GM18505 (cell line): ENCODE data around the gene RUFY1.
"Not testable (repeated sequence)": the region's sequence is repeated elsewhere in the genome, so short reads cannot be mapped to it uniquely, and the experiment has no call there.

ENCODE experiments used
- ATAC-seq: cut with Tn5 transposase; IDR thresholded peaks from one replicate; pipeline ENCODE4 v1.9.1; 2021; ENCODE audit not compliant: unreplicated experiment
- POLR2A ChIP-seq: IDR thresholded peaks from 4 replicates; pipeline ENCODE4 v1.6.1; 2011; ENCODE audit warnings: borderline replicate concordance; ENCODE audit not compliant: insufficient read depth, insufficient read length; ENCODE audit errors: extremely low read depth

Gene RUFY1

GRCh38 chr5:179526978-179527377, 23.4 kb upstream of the RUFY1 start:
- ATAC-seq, result no peak
- TF ChIP-seq POLR2A, result no peak

- peak; percentile 82 for ATAC-seq
These were observed 20.0 kb upstream of the RUFY1 start for GRCh38 chr5:179530069-179530998.

DNA sequence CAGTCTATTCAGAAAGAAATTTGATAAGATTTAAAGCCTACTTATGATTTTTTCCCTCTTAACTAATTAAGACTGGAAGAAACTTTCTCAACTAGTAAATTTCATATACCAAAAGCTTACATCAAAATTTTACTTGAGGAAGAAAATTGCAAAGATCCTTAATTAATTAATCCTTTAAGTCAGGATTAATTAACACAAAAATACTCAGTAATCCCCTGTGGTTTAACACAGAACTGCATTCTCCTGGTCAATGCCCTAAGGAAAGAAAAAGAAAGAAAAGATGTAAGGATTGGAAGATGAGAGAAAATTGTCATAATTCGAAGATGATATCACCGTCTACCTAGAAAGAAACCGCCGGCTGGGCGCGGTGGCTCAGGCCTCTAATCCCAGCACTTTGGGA, 17.3 kb upstream of the RUFY1 start:
- no peak for ATAC-seq
- TF ChIP-seq POLR2A, result no peak

More at GRCh38 chr5:179530069-179530998, 20.0 kb upstream of the RUFY1 start:
- TF ChIP-seq POLR2A, result peak; percentile 66

GRCh38 chr5:179533907-179534306, 16.4 kb upstream of the RUFY1 start:
- TF ChIP-seq POLR2A, result no peak
- no peak for ATAC-seq

DNA sequence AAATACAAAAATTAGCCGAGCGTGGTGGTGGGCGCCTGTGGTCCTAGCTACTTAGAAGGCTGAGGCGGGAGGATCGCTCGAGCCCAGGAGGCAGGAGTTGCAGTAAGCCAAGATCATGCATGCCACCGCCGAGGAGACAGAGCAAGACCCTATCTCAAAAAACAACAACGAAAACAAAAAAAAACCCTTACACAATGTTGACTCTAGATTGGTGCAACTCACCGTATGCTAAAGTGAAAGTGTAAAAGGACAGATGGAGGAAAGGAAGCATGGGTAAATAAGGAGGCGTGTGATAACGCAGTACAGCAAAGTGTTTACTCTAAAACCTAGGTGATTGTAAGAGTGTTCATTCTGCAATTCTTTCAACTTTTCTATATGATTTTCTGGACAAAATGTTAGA, 15.9 kb upstream of the RUFY1 start:
- ATAC-seq, result no peak
- no peak for TF ChIP-seq POLR2A

DNA sequence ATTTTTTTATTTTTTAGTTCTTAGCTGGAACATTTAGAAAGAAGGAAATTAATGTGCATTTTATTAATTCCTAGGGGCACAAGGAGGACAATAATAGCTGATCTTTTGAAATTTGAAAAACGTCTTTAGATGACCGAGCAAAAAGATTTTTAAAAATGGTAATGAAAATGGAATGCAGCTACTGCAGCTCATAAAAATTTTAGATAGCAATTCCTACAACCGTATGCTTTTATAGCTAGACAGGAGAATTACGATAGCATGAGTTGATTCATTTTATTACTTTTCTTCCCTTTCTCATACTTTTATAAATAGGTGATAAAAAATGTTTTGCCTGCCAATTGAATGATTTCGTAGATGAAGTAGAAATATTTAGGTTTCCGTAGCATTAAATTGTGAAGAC, 13.7 kb upstream of the RUFY1 start:
- ATAC-seq, result no peak
- TF ChIP-seq POLR2A, result no peak

DNA sequence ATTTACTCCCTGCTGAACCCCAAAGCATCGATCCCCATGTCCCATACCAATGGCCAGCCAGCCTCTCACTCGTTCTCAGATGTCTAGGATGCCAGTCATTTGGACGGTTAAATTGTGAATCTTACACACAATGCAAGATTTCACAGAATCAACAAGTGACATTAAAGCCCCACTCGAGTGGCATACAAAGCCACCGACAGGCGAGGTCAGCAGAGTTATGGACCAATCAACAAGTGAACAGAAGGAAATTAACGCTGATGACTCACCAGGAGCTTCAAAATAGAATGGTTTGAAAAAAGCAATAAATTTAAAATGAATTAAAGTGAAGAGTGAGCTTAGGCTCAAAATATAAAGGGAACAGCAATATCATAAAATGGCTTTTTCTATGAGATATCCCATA, 8.2 kb upstream of the RUFY1 start:
- TF ChIP-seq POLR2A, result no peak
- ATAC-seq, result no peak

DNA sequence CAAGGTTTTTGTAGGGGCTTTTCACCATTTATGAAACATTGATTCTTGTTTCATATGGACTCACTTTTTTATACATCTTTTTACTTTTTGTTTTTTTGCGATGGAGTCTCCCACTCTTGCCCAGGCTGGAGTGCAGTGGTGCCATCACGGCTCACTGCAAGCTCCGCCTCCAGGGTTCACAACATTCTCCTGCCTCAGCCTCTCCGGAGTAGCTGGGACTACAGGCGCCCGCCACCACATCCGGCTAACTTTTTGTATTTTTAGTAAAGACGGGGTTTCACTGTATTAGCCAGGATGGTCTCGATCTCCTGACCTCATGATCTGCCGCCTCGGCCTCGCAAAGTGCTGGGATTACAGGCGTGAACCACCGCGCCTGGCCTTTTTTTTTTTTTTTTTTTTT, 7.1 kb upstream of the RUFY1 start:
- not testable (repeated sequence) for ATAC-seq

- ATAC-seq, result no peak
- TF ChIP-seq POLR2A, result no peak
These were observed 2.7 kb downstream of the RUFY1 start for GRCh38 chr5:179553006-179553405.

GRCh38 chr5:179553875-179554274, 3.5 kb downstream of the RUFY1 start:
- no peak for ATAC-seq
- TF ChIP-seq POLR2A, result no peak

DNA sequence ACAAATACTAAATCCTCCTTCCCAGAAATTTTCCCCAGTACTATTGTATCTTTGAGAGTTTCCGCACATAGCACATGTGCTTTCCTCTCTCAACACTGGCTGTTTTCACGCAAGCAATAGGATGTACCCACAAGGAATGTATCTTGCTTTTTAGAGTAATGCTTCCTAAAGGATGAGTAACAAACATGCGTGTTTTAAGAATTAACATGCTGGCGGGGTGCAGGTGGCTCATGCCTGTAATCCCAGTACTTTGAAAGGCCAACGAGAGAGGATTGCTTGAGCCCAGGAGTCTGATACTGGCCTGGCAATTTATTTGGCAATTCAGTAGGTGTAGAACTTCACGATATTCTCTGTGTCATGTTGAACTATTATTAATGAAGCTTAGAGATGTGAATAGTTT, 4.6 kb downstream of the RUFY1 start:
- TF ChIP-seq POLR2A, result no peak
- ATAC-seq, result no peak

DNA sequence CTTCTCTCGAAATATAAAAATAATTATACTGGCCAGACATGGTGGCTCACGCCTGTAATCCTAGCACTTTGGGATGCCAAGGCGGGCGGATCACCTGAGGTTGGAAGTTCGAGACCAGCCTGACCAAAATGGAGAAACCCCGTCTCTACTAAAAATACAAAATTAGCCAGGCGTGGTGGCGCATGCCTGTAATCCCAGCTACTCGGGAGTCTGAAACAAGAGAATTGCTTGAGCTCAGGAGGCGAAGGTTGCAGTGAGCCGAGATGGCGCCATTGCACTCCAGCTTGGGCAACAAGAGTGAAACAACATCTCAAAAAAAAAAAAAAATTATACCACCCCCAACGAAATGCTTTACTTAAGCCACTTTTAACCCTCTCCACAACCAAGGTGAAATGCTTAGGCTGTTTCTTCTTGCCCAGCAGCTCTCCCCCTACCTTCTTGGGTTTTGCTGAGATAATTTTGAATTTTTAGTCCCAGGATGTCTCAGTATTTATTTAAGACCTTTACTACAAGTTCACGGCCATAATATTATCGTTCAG, 8.0 kb downstream of the RUFY1 start:
- not testable (repeated sequence) for ATAC-seq

DNA sequence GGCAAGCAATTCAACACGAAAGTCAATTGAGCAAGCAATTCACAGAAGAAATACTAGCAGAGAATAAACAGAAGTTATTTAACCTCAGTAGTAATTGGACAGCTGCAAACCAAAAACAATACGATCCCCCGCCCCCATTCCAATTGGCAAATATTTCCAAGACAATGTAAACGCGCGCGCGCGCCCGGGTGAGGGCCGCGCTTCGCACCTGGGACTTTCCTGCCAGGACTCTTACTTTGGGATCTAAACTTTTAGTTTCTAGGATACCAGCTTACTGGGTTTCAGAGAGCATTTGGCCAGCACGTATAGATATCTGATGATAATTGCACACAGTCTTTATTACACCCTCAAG, 8.6 kb downstream of the RUFY1 start:
- no peak for ATAC-seq
- no peak for TF ChIP-seq POLR2A
